HepG2 (cell line): ENCODE data around the gene NUP93. TPM values are rescaled to one million over a fixed set of nuclear protein-coding genes. Genes with fewer than 3 reads are reported as not detected.

Experiments
- ARHGAP35 ChIP-seq: sonication (generic); formaldehyde crosslinking; IDR thresholded peaks from 2 replicates; pipeline ENCODE4 v1.9.0; 2022; ENCODE audit warnings: mild to moderate bottlenecking, inconsistent platforms, moderate library complexity, missing genetic modification reagents, borderline replicate concordance
- DNMT1 ChIP-seq: sonication (generic); formaldehyde crosslinking; IDR thresholded peaks from 2 replicates; pipeline ENCODE4 v1.5.1; 2020; ENCODE audit warnings: mild to moderate bottlenecking, missing genetic modification reagents
- DZIP1 ChIP-seq: sonication (generic); formaldehyde crosslinking; IDR thresholded peaks from 2 replicates; pipeline ENCODE4 v1.5.0; 2020; ENCODE audit warnings: mild to moderate bottlenecking, missing genetic modification reagents
- MAFK ChIP-seq, 2 experiments: IDR thresholded peaks in 1 of 2; conservative IDR thresholded peaks in 1 of 2; 2 replicates each; pipeline ENCODE4 v1.6.1; 2011; ENCODE audit warnings: improper control_type of control experiment in 2 of 2, low read length in 2 of 2
- MBD4 ChIP-seq: IDR thresholded peaks from 2 replicates; pipeline ENCODE4 v1.6.1; 2012; ENCODE audit warnings: low read length, inconsistent platforms, borderline replicate concordance
- MLX ChIP-seq: IDR thresholded peaks from 2 replicates; pipeline ENCODE4 v1.6.1; 2016
- NCOR1 ChIP-seq: fragments of 200-600 bp; sonication (generic); IDR thresholded peaks from 2 replicates; pipeline ENCODE4 v1.7.0; 2017; ENCODE audit warnings: antibody characterized with exemption, low read length, borderline replicate concordance
- NFE2L1 ChIP-seq: sonication (generic); formaldehyde crosslinking; IDR thresholded peaks from 2 replicates; pipeline ENCODE4 v1.4.0; 2020; ENCODE audit warnings: missing genetic modification reagents, mild to moderate bottlenecking, borderline replicate concordance
- PRDM4 ChIP-seq: sonication (generic); formaldehyde crosslinking; IDR thresholded peaks from 2 replicates; pipeline ENCODE4 v1.9.0; 2021; ENCODE audit warnings: missing genetic modification reagents, borderline replicate concordance
- SIX1 ChIP-seq: sonication (generic); formaldehyde crosslinking; IDR thresholded peaks from 2 replicates; pipeline ENCODE4 v1.4.0; 2020; ENCODE audit warnings: missing genetic modification reagents, borderline replicate concordance
- SMAD9 ChIP-seq: sonication (generic); formaldehyde crosslinking; IDR thresholded peaks from 2 replicates; pipeline ENCODE4 v1.5.1; 2020; ENCODE audit warnings: mild to moderate bottlenecking, missing genetic modification reagents
- TEAD3 ChIP-seq: optimal IDR thresholded peaks from 2 replicates; pipeline ENCODE3; 2016; ENCODE audit warnings: borderline replicate concordance
- ZEB1 ChIP-seq: IDR thresholded peaks from 2 replicates; pipeline ENCODE4 v1.6.1; 2012; ENCODE audit warnings: mild to moderate bottlenecking, low read depth, inconsistent platforms; ENCODE audit not compliant: insufficient replicate concordance
- ZFP1 ChIP-seq: IDR thresholded peaks from 2 replicates; pipeline ENCODE4 v1.6.1; 2016
- ZNF3 ChIP-seq: IDR thresholded peaks from 2 replicates; pipeline ENCODE4 v1.7.0; 2017; ENCODE audit warnings: inconsistent platforms
- ZNF326 ChIP-seq: sonication (generic); formaldehyde crosslinking; IDR thresholded peaks from 2 replicates; pipeline ENCODE4 v1.4.0; 2020; ENCODE audit warnings: missing genetic modification reagents, borderline replicate concordance
- ZNF333 ChIP-seq: sonication (generic); formaldehyde crosslinking; IDR thresholded peaks from 2 replicates; pipeline ENCODE4 v1.4.0; 2020; ENCODE audit warnings: mild to moderate bottlenecking, missing genetic modification reagents, borderline replicate concordance
- ZNF362 ChIP-seq: sonication (generic); formaldehyde crosslinking; IDR thresholded peaks from 2 replicates; pipeline ENCODE4 v1.4.0; 2020; ENCODE audit warnings: missing genetic modification reagents, mild to moderate bottlenecking, borderline replicate concordance
- ZNF674 ChIP-seq: sonication (generic); formaldehyde crosslinking; IDR thresholded peaks from 2 replicates; pipeline ENCODE4 v1.5.0; 2020; ENCODE audit warnings: low read depth, mild to moderate bottlenecking, missing genetic modification reagents
- ZNF740 ChIP-seq: sonication (generic); formaldehyde crosslinking; IDR thresholded peaks from 2 replicates; pipeline ENCODE4 v1.4.0; 2020; ENCODE audit warnings: missing genetic modification reagents
- ZNF768 ChIP-seq: sonication (generic); formaldehyde crosslinking; IDR thresholded peaks from 2 replicates; pipeline ENCODE4 v1.4.0; 2020; ENCODE audit warnings: missing genetic modification reagents
- ZNF773 ChIP-seq: sonication (generic); formaldehyde crosslinking; IDR thresholded peaks from 2 replicates; pipeline ENCODE4 v1.4.0; 2020; ENCODE audit warnings: missing genetic modification reagents, borderline replicate concordance
- ZNF780A ChIP-seq: sonication (generic); formaldehyde crosslinking; IDR thresholded peaks from 2 replicates; pipeline ENCODE4 v1.8.0; 2022; ENCODE audit warnings: mild to moderate bottlenecking, missing genetic modification reagents, moderate library complexity
- polyA plus RNA-seq, 8 experiments: library from polyadenylated mRNA; depleted of rRNA in 3 of 8; stranded (reverse) in 7 of 8; unstranded in 1 of 8; fragments of >200 nt; fragmentation: Illumina TruSeq in 4 of 8; extraction: Trizol in 4 of 8; gene quantifications; 2 replicates each; pipeline versions ENCODE4 v1.2.1 to v1.2.3, GENCODE V29; 2011 to 2016; ENCODE audit warnings: low read depth in 4 of 8, missing spikeins in 1 of 8, mixed read lengths in 1 of 8; ENCODE audit not compliant: insufficient read depth in 1 of 8
- total RNA-seq, 5 experiments: library from RNA; depleted of rRNA; stranded (reverse); fragments of >200 nt; fragmentation: Illumina TruSeq; extraction: Trizol; gene quantifications; 2 replicates each; pipeline ENCODE4 v1.2.3, GENCODE V29; 2016; ENCODE audit warnings: low read depth in 1 of 5

NUP93 gene
- total and polyA plus RNA-seq, 2 of the 13 experiments (the other 11 are each of a cell fraction or from before 2014, with no cell fraction given), result 58.5 to 140 TPM

GRCh38 chr16:56814537-56815432 is 84.9 kb downstream of the NUP93 start (continued):
- TF ChIP-seq PRDM4 (CRISPR knock-in tag), result no peak
- no peak for TF ChIP-seq SMAD9 (CRISPR knock-in tag)
- TF ChIP-seq DNMT1, result no peak
- TF ChIP-seq DZIP1 (CRISPR knock-in tag), result no peak
- TF ChIP-seq MBD4, result 0 out of 2 replicates have a peak, but pooled peaks have one; percentile 9
- TF ChIP-seq NCOR1, result no peak
- no peak for TF ChIP-seq MAFK (conservative IDR thresholded peaks at IDR 0.05 in 1 of 2, IDR thresholded peaks at IDR 0.05 in 1 of 2; ENCODE audit: low read length in 2 of 2)
- TF ChIP-seq ZNF674 (CRISPR knock-in tag), result no peak
- TF ChIP-seq ZNF773 (CRISPR knock-in tag), result no peak
- TF ChIP-seq ZNF333 (CRISPR knock-in tag), result no peak
- TF ChIP-seq ZEB1, result peak; percentile 30
- no peak for TF ChIP-seq ZFP1
- peak; percentile 71; the same call in 1 of the 2 replicates for TF ChIP-seq MLX (CRISPR knock-in tag)
- TF ChIP-seq SIX1, result 0 out of 2 replicates have a peak, but pooled peaks have one; percentile 52
- TF ChIP-seq ZNF362 (CRISPR knock-in tag), result no peak
- no peak for TF ChIP-seq ZNF326 (CRISPR knock-in tag)
- no peak for TF ChIP-seq ZNF768 (CRISPR knock-in tag)
- no peak for TF ChIP-seq ZNF780A (CRISPR knock-in tag)
- TF ChIP-seq ARHGAP35 (CRISPR knock-in tag), result no peak
- no peak for TF ChIP-seq NFE2L1 (CRISPR knock-in tag)
- no peak for TF ChIP-seq ZNF740 (CRISPR knock-in tag)
- peak; percentile 100 for TF ChIP-seq TEAD3 (CRISPR knock-in tag)
- no peak for TF ChIP-seq ZNF3 (CRISPR knock-in tag)
